ACC112 (cell line): ENCODE measurements around the gene SMARCA4.
"Not testable (repeated sequence)": the region's sequence is repeated elsewhere in the genome, so short reads cannot be mapped to it uniquely, and the experiment has no call there.

ENCODE experiments used
- H2AFZ ChIP-seq: fragments of 200-600 bp; sonication (generic); one replicate; pipeline ENCODE4 v1.6.0; 2017; ENCODE audit warnings: antibody characterized with exemption, low read length; ENCODE audit not compliant: unreplicated experiment
- H3K27ac ChIP-seq: fragments of 200-600 bp; sonication (generic); 2 replicates; pipeline ENCODE4 v1.5.1; 2014; ENCODE audit warnings: low read depth, mild to moderate bottlenecking, antibody characterized with exemption, low read length, moderate library complexity
- H3K27me3 ChIP-seq: fragments of 200-600 bp; sonication (generic); 2 replicates; pipeline ENCODE4 v1.6.1; 2014; ENCODE audit warnings: mild to moderate bottlenecking, antibody characterized with exemption, low read length, moderate library complexity, mixed read lengths; ENCODE audit not compliant: insufficient read depth
- H3K36me3 ChIP-seq: fragments of 200-600 bp; sonication (generic); 2 replicates; pipeline ENCODE4 v1.6.1; 2016; ENCODE audit warnings: mild to moderate bottlenecking, antibody characterized with exemption, low read length, moderate library complexity, mixed read lengths; ENCODE audit not compliant: insufficient read depth
- H3K4me1 ChIP-seq: fragments of 200-600 bp; sonication (generic); one replicate; pipeline ENCODE4 v1.6.1; 2016; ENCODE audit warnings: low read length, mixed read lengths; ENCODE audit not compliant: insufficient read depth, unreplicated experiment, control insufficient read depth
- H3K4me3 ChIP-seq: fragments of 200-600 bp; sonication (generic); 2 replicates; pipeline ENCODE4 v1.5.1; 2014; ENCODE audit warnings: mild to moderate bottlenecking, low read depth, low read length
- H3K79me2 ChIP-seq: fragments of 200-600 bp; sonication (generic); one replicate; pipeline ENCODE4 v1.6.0; 2016; ENCODE audit warnings: low read length; ENCODE audit not compliant: control insufficient read depth, unreplicated experiment, insufficient read depth

Gene SMARCA4

GRCh38 chr19:11067356-11068113, 106.7 kb downstream of the SMARCA4 start:
- Histone ChIP-seq H3K27me3 (no peaks in the 10 kb centered on the region), H3K79me2 (no peaks in the 10 kb centered on the region), H3K36me3 (peaks cover 6% of the 10 kb centered on the region), H3K4me3 (no peak overlapping the region), H3K27ac (no peak overlapping the region), H3K4me1 (peaks cover 6% of the 10 kb centered on the region), H2AFZ (no peak overlapping the region)

- no peak overlapping the region for H2AFZ ChIP-seq
- H3K4me3 ChIP-seq = no peak overlapping the region
- no peak overlapping the region for H3K27ac ChIP-seq
- no peaks in the 10 kb centered on the region for H3K27me3 ChIP-seq
- H3K36me3 ChIP-seq = peaks cover 6% of the 10 kb centered on the region
- peaks cover 6% of the 10 kb centered on the region for H3K4me1 ChIP-seq
- no peaks in the 10 kb centered on the region for H3K79me2 ChIP-seq
These were observed 108.7 kb downstream of the SMARCA4 start for GRCh38 chr19:11069561-11069960.

GRCh38 chr19:11070123-11070522, 109.3 kb downstream of the SMARCA4 start:
- Histone ChIP-seq H3K4me1 (peaks cover under 1% of the 10 kb centered on the region), H3K27me3 (no peaks in the 10 kb centered on the region)

GRCh38 chr19:11073568-11073967, 112.7 kb downstream of the SMARCA4 start:
- H3K27me3 ChIP-seq = no peaks in the 10 kb centered on the region
- H3K36me3 ChIP-seq = no peaks in the 10 kb centered on the region
- H3K27ac ChIP-seq = no peak overlapping the region
- no peak overlapping the region for H2AFZ ChIP-seq
- no peaks in the 10 kb centered on the region for H3K4me1 ChIP-seq
- H3K4me3 ChIP-seq = no peak overlapping the region
- no peaks in the 10 kb centered on the region for H3K79me2 ChIP-seq

More at GRCh38 chr19:11070123-11070522, 109.3 kb downstream of the SMARCA4 start:
- Histone ChIP-seq H3K4me3 (no peak overlapping the region), H3K27ac (no peak overlapping the region), H3K36me3 (peaks cover 6% of the 10 kb centered on the region), H3K79me2 (no peaks in the 10 kb centered on the region), H2AFZ (no peak overlapping the region)

- not testable (repeated sequence) for H2AFZ ChIP-seq, H3K27ac ChIP-seq, H3K4me1 ChIP-seq, H3K79me2 ChIP-seq, H3K27me3 ChIP-seq, H3K36me3 ChIP-seq, H3K4me3 ChIP-seq
These were observed 116.0 kb downstream of the SMARCA4 start for GRCh38 chr19:11076792-11077191.

- Histone ChIP-seq H3K36me3 (no peaks in the 10 kb centered on the region), H3K27ac (no peak overlapping the region), H2AFZ (no peak overlapping the region), H3K27me3 (no peaks in the 10 kb centered on the region), H3K4me3 (no peak overlapping the region), H3K79me2 (no peaks in the 10 kb centered on the region), H3K4me1 (peaks cover 2% of the 10 kb centered on the region)
These were observed 118.1 kb downstream of the SMARCA4 start for GRCh38 chr19:11078893-11079292.

- Histone ChIP-seq H3K4me3 (no peak overlapping the region), H3K27me3 (no peaks in the 10 kb centered on the region), H3K27ac (no peak overlapping the region)
These were observed 119.2 kb downstream of the SMARCA4 start for GRCh38 chr19:11079999-11080398.

GRCh38 chr19:11087870-11088505, 127.2 kb downstream of the SMARCA4 start:
- H3K4me1 ChIP-seq = peaks cover 23% of the 10 kb centered on the region

More at GRCh38 chr19:11079999-11080398, 119.2 kb downstream of the SMARCA4 start:
- Histone ChIP-seq H3K36me3 (no peaks in the 10 kb centered on the region), H3K79me2 (no peaks in the 10 kb centered on the region), H2AFZ (no peak overlapping the region), H3K4me1 (peaks cover 7% of the 10 kb centered on the region)

GRCh38 chr19:11088506-11089253, 127.8 kb downstream of the SMARCA4 start:
- Histone ChIP-seq H3K36me3 (peaks cover 10% of the 10 kb centered on the region), H3K27me3 (no peaks in the 10 kb centered on the region), H3K79me2 (peaks cover 24% of the 10 kb centered on the region), H3K4me3 (peak overlapping the region; percentile 99), H3K27ac (peak overlapping the region; percentile 94), H2AFZ (peak overlapping the region; percentile 39), H3K4me1 (peaks cover 25% of the 10 kb centered on the region)

More at GRCh38 chr19:11087870-11088505, 127.2 kb downstream of the SMARCA4 start:
- Histone ChIP-seq H3K27ac (peak overlapping the region; percentile 94), H3K4me3 (peak overlapping the region; percentile 99), H3K79me2 (peaks cover 18% of the 10 kb centered on the region), H3K36me3 (peaks cover 10% of the 10 kb centered on the region), H3K27me3 (no peaks in the 10 kb centered on the region), H2AFZ (no peak overlapping the region)

- Histone ChIP-seq H3K79me2 (peaks cover 28% of the 10 kb centered on the region), H3K27ac (peak within 1 kb of the TSS; percentile 94), H3K4me1 (peaks cover 22% of the 10 kb centered on the region), H2AFZ (peak within 1 kb of the TSS; percentile 39), H3K4me3 (peak within 1 kb of the TSS; percentile 99), H3K27me3 (no peaks in the 10 kb centered on the region), H3K36me3 (peaks cover 10% of the 10 kb centered on the region)
These were observed 128.6 kb downstream of the SMARCA4 start, which contains the start of gene LDLR for GRCh38 chr19:11089254-11090013. Gene LDLR, plus strand, starts transcription at chr19:11089463. Its CDS starts 86 bp downstream, at chr19:11089549.
